Measurements from ENCODE around the gene TM4SF1.

Gene TM4SF1

GRCh38 chr3:149393345-149394160, 16.1 kb upstream of the TM4SF1 start:
- Histone ChIP-seq H4K5ac (ENCODE audit: low read length) (no peak overlapping the region), H3K18ac (ENCODE audit: low read length) (no peak overlapping the region), H3K4me1 (ENCODE audit: control insufficient read depth, low read depth, low read length) (peaks cover 5% of the 10 kb centered on the region), H3K27ac (ENCODE audit: low read depth, low read length) (no peak overlapping the region), H2BK120ac (ENCODE audit: low read depth, low read length) (no peak overlapping the region), H3K56ac (ENCODE audit: low read length) (no peak overlapping the region), H3K23ac (ENCODE audit: low read length) (no peak overlapping the region), H3K9ac (ENCODE audit: low read length) (no peak overlapping the region), H3K4me2 (ENCODE audit: low read length) (no peak overlapping the region), H4K8ac (ENCODE audit: low read depth, low read length) (no peak overlapping the region), H3K4ac (ENCODE audit: low read depth, low read length) (no peak overlapping the region), H2BK5ac (ENCODE audit: low read length) (no peak overlapping the region), H3K4me3 (ENCODE audit: low read length) (no peak overlapping the region), H3K36me3 (ENCODE audit: control insufficient read depth, insufficient read depth, low read length) (no peaks in the 10 kb centered on the region), H3K79me2 (ENCODE audit: control insufficient read depth, insufficient read depth, low read length) (no peaks in the 10 kb centered on the region), H3K79me1 (ENCODE audit: low read length) (no peaks in the 10 kb centered on the region), H2AK5ac (ENCODE audit: low read length) (no peak overlapping the region), H3K27me3 (ENCODE audit: insufficient read depth, low read length, poor library complexity) (no peaks in the 10 kb centered on the region), H2BK15ac (replicated peaks; ENCODE audit: low read depth) (no peak overlapping the region)
- DNase-seq = peak; percentile 79
- no CpG with 5 or more reads among the region's 4 CpGs for WGBS (ENCODE audit: extremely low coverage, insufficient coverage, low lambda C conversion rate)

GRCh38 chr3:149391960-149392359, 14.5 kb upstream of the TM4SF1 start:
- no peak overlapping the region for H2BK5ac ChIP-seq (ENCODE audit: low read length)
- H3K23ac ChIP-seq (ENCODE audit: low read length) = no peak overlapping the region
- H3K4ac ChIP-seq (ENCODE audit: low read depth, low read length) = no peak overlapping the region
- no peaks in the 10 kb centered on the region for H3K27me3 ChIP-seq (ENCODE audit: insufficient read depth, low read length, poor library complexity)
- no peak overlapping the region for H3K9ac ChIP-seq (ENCODE audit: low read length)
- no peak overlapping the region for H4K8ac ChIP-seq (ENCODE audit: low read depth, low read length)
- H2AK5ac ChIP-seq (ENCODE audit: low read length) = no peak overlapping the region
- H3K18ac ChIP-seq (ENCODE audit: low read length) = no peak overlapping the region
- no CpG with 5 or more reads among the region's 5 CpGs for WGBS (ENCODE audit: extremely low coverage, insufficient coverage, low lambda C conversion rate)
- no peak overlapping the region for H2BK15ac ChIP-seq (replicated peaks; ENCODE audit: low read depth)
- H2BK120ac ChIP-seq (ENCODE audit: low read depth, low read length) = no peak overlapping the region
- H3K4me3 ChIP-seq (ENCODE audit: low read length) = no peak overlapping the region
- H3K4me1 ChIP-seq (ENCODE audit: control insufficient read depth, low read depth, low read length) = peaks cover 6% of the 10 kb centered on the region
- H3K4me2 ChIP-seq (ENCODE audit: low read length) = no peak overlapping the region
- H4K5ac ChIP-seq (ENCODE audit: low read length) = no peak overlapping the region
- no peaks in the 10 kb centered on the region for H3K79me2 ChIP-seq (ENCODE audit: control insufficient read depth, insufficient read depth, low read length)
- no peaks in the 10 kb centered on the region for H3K36me3 ChIP-seq (ENCODE audit: control insufficient read depth, insufficient read depth, low read length)
- no peaks in the 10 kb centered on the region for H3K79me1 ChIP-seq (ENCODE audit: low read length)
- H3K56ac ChIP-seq (ENCODE audit: low read length) = no peak overlapping the region
- no peak overlapping the region for H3K27ac ChIP-seq (ENCODE audit: low read depth, low read length)
- DNase-seq = no peak

GRCh38 chr3:149390772-149391212, 13.3 kb upstream of the TM4SF1 start:
- H2BK15ac ChIP-seq (replicated peaks; ENCODE audit: low read depth) = no peak overlapping the region
- no peak overlapping the region for H3K4me3 ChIP-seq (ENCODE audit: low read length)
- no peak overlapping the region for H2AK5ac ChIP-seq (ENCODE audit: low read length)
- no peak for DNase-seq
- peaks cover 6% of the 10 kb centered on the region for H3K4me1 ChIP-seq (ENCODE audit: control insufficient read depth, low read depth, low read length)
- H3K36me3 ChIP-seq (ENCODE audit: control insufficient read depth, insufficient read depth, low read length) = no peaks in the 10 kb centered on the region
- H2BK5ac ChIP-seq (ENCODE audit: low read length) = no peak overlapping the region
- no peak overlapping the region for H3K4me2 ChIP-seq (ENCODE audit: low read length)
- no peak overlapping the region for H4K8ac ChIP-seq (ENCODE audit: low read depth, low read length)
- no peaks in the 10 kb centered on the region for H3K79me1 ChIP-seq (ENCODE audit: low read length)
- H3K23ac ChIP-seq (ENCODE audit: low read length) = no peak overlapping the region
- no CpG with 5 or more reads among the region's 6 CpGs for WGBS (ENCODE audit: extremely low coverage, insufficient coverage, low lambda C conversion rate)
- H4K5ac ChIP-seq (ENCODE audit: low read length) = no peak overlapping the region
- H3K79me2 ChIP-seq (ENCODE audit: control insufficient read depth, insufficient read depth, low read length) = no peaks in the 10 kb centered on the region
- H3K18ac ChIP-seq (ENCODE audit: low read length) = no peak overlapping the region
- H3K27ac ChIP-seq (ENCODE audit: low read depth, low read length) = no peak overlapping the region
- no peak overlapping the region for H3K4ac ChIP-seq (ENCODE audit: low read depth, low read length)
- H3K27me3 ChIP-seq (ENCODE audit: insufficient read depth, low read length, poor library complexity) = no peaks in the 10 kb centered on the region
- H3K56ac ChIP-seq (ENCODE audit: low read length) = no peak overlapping the region
- H3K9ac ChIP-seq (ENCODE audit: low read length) = no peak overlapping the region
- no peak overlapping the region for H2BK120ac ChIP-seq (ENCODE audit: low read depth, low read length)

- Histone ChIP-seq H2AK5ac (ENCODE audit: low read length) (no peak overlapping the region), H3K23ac (ENCODE audit: low read length) (no peak overlapping the region), H3K27ac (ENCODE audit: low read depth, low read length) (no peak overlapping the region), H3K4ac (ENCODE audit: low read depth, low read length) (no peak overlapping the region), H3K4me2 (ENCODE audit: low read length) (no peak overlapping the region), H3K79me1 (ENCODE audit: low read length) (no peaks in the 10 kb centered on the region), H3K18ac (ENCODE audit: low read length) (no peak overlapping the region), H4K8ac (ENCODE audit: low read depth, low read length) (no peak overlapping the region), H2BK120ac (ENCODE audit: low read depth, low read length) (no peak overlapping the region), H2BK5ac (ENCODE audit: low read length) (no peak overlapping the region), H3K4me1 (ENCODE audit: control insufficient read depth, low read depth, low read length) (peaks cover 6% of the 10 kb centered on the region), H3K9ac (ENCODE audit: low read length) (no peak overlapping the region), H3K4me3 (ENCODE audit: low read length) (no peak overlapping the region), H3K27me3 (ENCODE audit: insufficient read depth, low read length, poor library complexity) (no peaks in the 10 kb centered on the region), H2BK15ac (replicated peaks; ENCODE audit: low read depth) (no peak overlapping the region), H3K79me2 (ENCODE audit: control insufficient read depth, insufficient read depth, low read length) (no peaks in the 10 kb centered on the region), H3K56ac (ENCODE audit: low read length) (no peak overlapping the region), H3K36me3 (ENCODE audit: control insufficient read depth, insufficient read depth, low read length) (no peaks in the 10 kb centered on the region), H4K5ac (ENCODE audit: low read length) (no peak overlapping the region)
- WGBS (ENCODE audit: extremely low coverage, insufficient coverage, low lambda C conversion rate) = no CpG with 5 or more reads among the region's 2 CpGs
- DNase-seq = no peak
Observed at GRCh38 chr3:149390294-149390693, 12.8 kb upstream of the TM4SF1 start.

- Histone ChIP-seq H2BK120ac (ENCODE audit: low read depth, low read length) (no peak overlapping the region), H3K23ac (ENCODE audit: low read length) (no peak overlapping the region), H3K79me2 (ENCODE audit: control insufficient read depth, insufficient read depth, low read length) (no peaks in the 10 kb centered on the region), H3K27ac (ENCODE audit: low read depth, low read length) (no peak overlapping the region), H3K79me1 (ENCODE audit: low read length) (no peaks in the 10 kb centered on the region), H2AK5ac (ENCODE audit: low read length) (no peak overlapping the region), H3K36me3 (ENCODE audit: control insufficient read depth, insufficient read depth, low read length) (no peaks in the 10 kb centered on the region), H3K4me3 (ENCODE audit: low read length) (no peak overlapping the region), H3K56ac (ENCODE audit: low read length) (no peak overlapping the region), H2BK5ac (ENCODE audit: low read length) (no peak overlapping the region), H3K18ac (ENCODE audit: low read length) (no peak overlapping the region), H4K8ac (ENCODE audit: low read depth, low read length) (no peak overlapping the region), H3K4ac (ENCODE audit: low read depth, low read length) (no peak overlapping the region), H2BK15ac (replicated peaks; ENCODE audit: low read depth) (no peak overlapping the region), H3K9ac (ENCODE audit: low read length) (no peak overlapping the region), H4K5ac (ENCODE audit: low read length) (no peak overlapping the region), H3K27me3 (ENCODE audit: insufficient read depth, low read length, poor library complexity) (no peaks in the 10 kb centered on the region), H3K4me1 (ENCODE audit: control insufficient read depth, low read depth, low read length) (peaks cover 6% of the 10 kb centered on the region), H3K4me2 (ENCODE audit: low read length) (no peak overlapping the region)
- DNase-seq = peak; percentile 73
- WGBS (ENCODE audit: extremely low coverage, insufficient coverage, low lambda C conversion rate) = no CpG with 5 or more reads among the region's 3 CpGs
Observed at GRCh38 chr3:149388531-149389417, 11.3 kb upstream of the TM4SF1 start.
